ENCODE measurements around the gene TMEM132D. TPM values are rescaled to one million over a fixed set of nuclear protein-coding genes. Genes with fewer than 3 reads are reported as not detected.

Gene TMEM132D
- total and polyA plus RNA-seq, 8 donors, result 0.19 to 2.8 (median 0.46) TPM

DNA sequence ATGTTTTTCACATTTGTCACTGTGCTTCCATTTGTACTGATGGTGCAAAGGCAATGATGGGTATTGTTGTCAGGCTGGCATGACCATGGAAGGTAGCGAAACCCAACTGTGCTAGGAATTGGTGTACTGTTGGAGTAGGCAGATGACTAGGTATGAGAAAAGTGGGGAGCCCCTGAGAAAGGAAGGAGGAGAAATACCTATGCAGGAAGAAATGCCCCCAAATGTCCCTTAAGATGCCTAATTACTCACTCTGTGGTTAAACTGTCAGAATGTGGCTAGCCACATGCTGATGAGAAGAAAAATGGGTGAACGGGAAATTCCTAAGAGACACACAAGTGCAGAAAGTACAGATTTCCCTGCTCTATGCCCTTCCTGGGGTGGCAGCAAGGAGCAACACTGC is 339.1 kb downstream of the TMEM132D start:
- 52 to 79% methylated on average over 2 of the region's 2 CpGs for WGBS, 2 donors
- Histone ChIP-seq H3K4me3 (no peak overlapping the region), H3K27me3 (no peaks in the 10 kb centered on the region), H3K4me1 (no peaks in the 10 kb centered on the region), H3K27ac (no peak overlapping the region), H3K36me3 (no peaks in the 10 kb centered on the region), H3K9me3 (no peaks in the 10 kb centered on the region)
- no peak for FAIRE-seq
- TF ChIP-seq, protein P1, sequence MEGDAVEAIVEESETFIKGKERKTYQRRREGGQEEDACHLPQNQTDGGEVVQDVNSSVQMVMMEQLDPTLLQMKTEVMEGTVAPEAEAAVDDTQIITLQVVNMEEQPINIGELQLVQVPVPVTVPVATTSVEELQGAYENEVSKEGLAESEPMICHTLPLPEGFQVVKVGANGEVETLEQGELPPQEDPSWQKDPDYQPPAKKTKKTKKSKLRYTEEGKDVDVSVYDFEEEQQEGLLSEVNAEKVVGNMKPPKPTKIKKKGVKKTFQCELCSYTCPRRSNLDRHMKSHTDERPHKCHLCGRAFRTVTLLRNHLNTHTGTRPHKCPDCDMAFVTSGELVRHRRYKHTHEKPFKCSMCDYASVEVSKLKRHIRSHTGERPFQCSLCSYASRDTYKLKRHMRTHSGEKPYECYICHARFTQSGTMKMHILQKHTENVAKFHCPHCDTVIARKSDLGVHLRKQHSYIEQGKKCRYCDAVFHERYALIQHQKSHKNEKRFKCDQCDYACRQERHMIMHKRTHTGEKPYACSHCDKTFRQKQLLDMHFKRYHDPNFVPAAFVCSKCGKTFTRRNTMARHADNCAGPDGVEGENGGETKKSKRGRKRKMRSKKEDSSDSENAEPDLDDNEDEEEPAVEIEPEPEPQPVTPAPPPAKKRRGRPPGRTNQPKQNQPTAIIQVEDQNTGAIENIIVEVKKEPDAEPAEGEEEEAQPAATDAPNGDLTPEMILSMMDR (IDR thresholded peaks at IDR 0.05), result no peak
- DNase-seq, result no peak
- no peak for ATAC-seq
- intact Hi-C loops (cut with DNase I), result no loop called here

DNA sequence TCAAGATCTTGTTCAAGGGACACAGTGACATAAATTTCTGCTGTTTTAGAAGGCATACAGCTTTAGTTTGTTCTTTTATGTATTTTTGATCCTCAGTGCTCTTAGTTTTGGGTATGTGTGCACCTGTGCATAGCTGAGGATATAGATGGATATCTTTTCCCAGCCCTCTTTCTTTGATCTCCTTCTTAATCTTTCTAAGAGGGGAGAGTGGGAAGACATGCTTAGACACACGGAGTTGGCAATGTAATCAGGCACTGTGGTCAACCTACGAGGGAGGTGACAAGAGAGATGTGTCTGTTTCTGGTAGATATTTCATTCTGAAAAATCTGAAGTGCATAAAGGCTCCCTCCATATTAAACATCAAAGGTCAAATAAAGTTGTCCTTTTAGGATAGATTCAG is 340.6 kb downstream of the TMEM132D start:
- no peaks in the 10 kb centered on the region for H3K9me3 ChIP-seq
- TF ChIP-seq, protein P1 (IDR thresholded peaks at IDR 0.05), result no peak
- ATAC-seq (no peak), FAIRE-seq (no peak), DNase-seq (no peak)
- no peaks in the 10 kb centered on the region for H3K4me1 ChIP-seq
- peaks cover 0 to 6% (median 0%) of the 10 kb centered on the region in 4 donors for H3K27me3 ChIP-seq
- intact Hi-C loops (cut with DNase I), result no loop called here
- H3K36me3 ChIP-seq, result no peaks in the 10 kb centered on the region
- WGBS, 2 donors, result 32 to 46% methylated on average over 2 of the region's 2 CpGs
- H3K27ac ChIP-seq, result no peak overlapping the region
- no peak overlapping the region for H3K4me3 ChIP-seq

DNA sequence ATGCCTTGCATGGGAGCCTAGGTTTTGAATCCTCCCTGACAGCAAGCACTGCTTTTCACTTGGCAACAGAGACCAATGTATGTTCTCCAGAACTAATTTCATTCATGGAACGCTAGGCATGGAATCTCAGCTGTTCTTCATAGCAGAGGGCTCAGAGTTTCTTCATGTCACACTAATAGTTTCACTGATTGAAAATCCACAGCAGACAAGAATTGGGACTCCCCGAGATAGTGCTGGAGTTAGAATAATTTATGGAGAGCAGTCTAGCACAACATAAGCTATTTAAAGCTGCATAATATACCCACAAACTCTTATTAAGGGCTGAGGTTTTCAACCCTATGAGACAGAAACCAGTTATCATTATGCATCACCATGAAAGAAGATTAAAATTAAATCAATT is 342.5 kb downstream of the TMEM132D start:
- ATAC-seq (no peak), DNase-seq (no peak), FAIRE-seq (no peak)
- H3K27me3 ChIP-seq, result peaks cover 0 to 7% (median 0%) of the 10 kb centered on the region in 4 donors
- no peaks in the 10 kb centered on the region for H3K36me3 ChIP-seq
- H3K4me3 ChIP-seq, result no peak overlapping the region
- H3K4me1 ChIP-seq, result no peaks in the 10 kb centered on the region
- TF ChIP-seq, protein P1 (IDR thresholded peaks at IDR 0.05), result no peak
- H3K27ac ChIP-seq, result no peak overlapping the region
- 55 to 64% methylated on average over 2 of the region's 2 CpGs for WGBS, 2 donors
- H3K9me3 ChIP-seq, result no peaks in the 10 kb centered on the region
- intact Hi-C loops (cut with DNase I), result no loop called here

DNA sequence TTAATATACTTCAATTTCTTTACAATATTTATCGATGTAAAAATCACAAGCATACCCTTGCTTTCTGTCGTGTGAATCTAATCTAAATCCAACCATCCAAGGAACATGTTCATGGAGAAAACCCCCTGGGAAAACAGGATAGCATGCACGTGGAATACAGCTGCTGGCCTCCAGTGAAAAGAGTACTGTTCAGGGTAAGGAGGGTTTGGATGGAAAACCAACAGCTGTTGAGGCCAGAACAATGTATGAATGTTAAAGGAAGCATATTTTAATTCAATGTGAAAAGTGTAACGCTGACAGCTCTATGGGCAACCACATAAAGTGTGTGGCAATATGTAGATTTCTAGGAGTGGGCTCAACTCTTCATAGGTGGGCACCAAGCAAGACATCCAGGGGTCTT is 344.0 kb downstream of the TMEM132D start:
- Histone ChIP-seq H3K4me1 (no peaks in the 10 kb centered on the region), H3K27ac (no peak overlapping the region), H3K27me3 (peaks cover 0 to 7% (median 0%) of the 10 kb centered on the region in 4 donors), H3K4me3 (no peak overlapping the region), H3K9me3 (no peaks in the 10 kb centered on the region), H3K36me3 (no peaks in the 10 kb centered on the region)
- ATAC-seq (no peak), DNase-seq (no peak), FAIRE-seq (no peak)
- intact Hi-C loops (cut with DNase I), result no loop called here
- WGBS, 2 donors, result 35 to 47% methylated on average over 4 of the region's 4 CpGs
- TF ChIP-seq, protein P1 (IDR thresholded peaks at IDR 0.05), result no peak

DNA sequence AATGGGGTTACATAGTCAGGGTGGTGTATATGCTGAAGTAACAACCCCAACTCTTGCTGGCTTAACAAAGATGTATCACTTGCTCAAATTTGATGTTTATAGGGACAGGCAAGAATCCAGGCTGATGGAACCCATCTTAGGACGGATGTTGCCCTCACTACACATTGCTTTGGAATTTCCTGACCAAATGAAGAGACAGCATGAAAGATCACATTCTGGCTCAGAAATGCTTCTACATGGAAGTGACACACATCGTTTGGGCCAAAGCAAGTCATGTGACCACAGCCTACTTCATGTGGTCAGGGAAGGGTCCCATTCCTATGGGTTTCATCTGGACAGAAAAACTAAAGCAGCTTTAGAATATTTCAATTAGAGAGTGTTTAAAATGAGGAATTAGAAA is 345.8 kb downstream of the TMEM132D start:
- no peak for ATAC-seq
- 46 to 66% methylated on average over 2 of the region's 2 CpGs for WGBS, 2 donors
- Histone ChIP-seq H3K27me3 (peaks cover 0 to 7% (median 0%) of the 10 kb centered on the region in 4 donors), H3K36me3 (no peaks in the 10 kb centered on the region), H3K27ac (no peak overlapping the region), H3K4me1 (no peaks in the 10 kb centered on the region), H3K9me3 (no peaks in the 10 kb centered on the region), H3K4me3 (no peak overlapping the region)
- no peak for DNase-seq
- TF ChIP-seq, protein P1 (IDR thresholded peaks at IDR 0.05), result no peak
- no peak for FAIRE-seq
- intact Hi-C loops (cut with DNase I), result no loop called here
